A673 (cell line): ENCODE measurements around the gene NR0B2.

Experiments used
- CTCF ChIP-seq: fragments of 300-800, 200-600 bp; sonication (generic); conservative IDR thresholded peaks from 2 replicates; pipeline ENCODE4 v1.5.1; 2017; ENCODE audit warnings: low read depth, mild to moderate bottlenecking, antibody characterized with exemption, low read length, moderate library complexity, mixed read lengths
- EZH2 ChIP-seq: fragments of 200-600 bp; sonication (generic); IDR thresholded peaks from 2 replicates; pipeline ENCODE4 v1.6.1; 2017; ENCODE audit warnings: borderline replicate concordance, low read depth, mild to moderate bottlenecking, mixed read lengths, antibody characterized with exemption, low read length; ENCODE audit not compliant: poor library complexity, severe bottlenecking

DNA sequence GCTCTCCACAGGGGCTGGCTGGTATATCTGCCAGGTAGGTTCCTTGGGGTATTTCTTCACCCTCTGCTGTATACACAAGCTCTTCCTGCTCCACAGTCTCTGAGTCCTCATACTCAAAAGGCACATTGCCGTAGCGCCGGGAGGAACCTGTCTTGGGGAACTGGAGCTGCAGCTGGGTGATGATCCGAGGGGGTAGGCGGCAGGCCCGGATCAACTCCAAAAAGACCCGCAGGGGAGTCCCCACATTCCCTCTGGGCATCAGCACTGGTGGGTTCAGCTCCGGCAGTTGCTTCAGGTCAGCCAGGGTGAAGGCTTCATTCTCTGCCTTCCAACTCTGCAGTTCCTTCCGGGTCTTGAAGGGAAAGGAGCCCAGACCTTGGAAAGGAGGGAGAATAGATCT, 16.4 kb downstream of the NR0B2 start:
- TF ChIP-seq CTCF (no peak), EZH2 (no peak)
